HepG2 (cell line): Measurements from ENCODE around the gene IAH1. TPM values are rescaled to one million over a fixed set of nuclear protein-coding genes. Genes with fewer than 3 reads are reported as not detected.

Source experiments
- ARHGAP35 ChIP-seq: sonication (generic); formaldehyde crosslinking; IDR thresholded peaks from 2 replicates; pipeline ENCODE4 v1.9.0; 2022; ENCODE audit warnings: mild to moderate bottlenecking, inconsistent platforms, moderate library complexity, missing genetic modification reagents, borderline replicate concordance
- CBX5 ChIP-seq: sonication (generic); formaldehyde crosslinking; IDR thresholded peaks from 2 replicates; pipeline ENCODE4 v1.4.0; 2020; ENCODE audit warnings: missing genetic modification reagents, borderline replicate concordance
- FOXO1 ChIP-seq: sonication (generic); formaldehyde crosslinking; IDR thresholded peaks from 2 replicates; pipeline ENCODE4 v1.4.0; 2020; ENCODE audit warnings: missing genetic modification reagents
- ISL2 ChIP-seq: sonication (generic); formaldehyde crosslinking; IDR thresholded peaks from 2 replicates; pipeline ENCODE4 v1.5.0; 2020; ENCODE audit warnings: missing genetic modification reagents
- NCOA2 ChIP-seq: sonication (generic); formaldehyde crosslinking; IDR thresholded peaks from 2 replicates; pipeline ENCODE4 v1.8.0; 2022; ENCODE audit warnings: inconsistent platforms
- POLR2A ChIP-seq, 2 experiments: IDR thresholded peaks; 2 replicates each; pipeline ENCODE4 v1.6.1; 2011; ENCODE audit warnings: low read depth in 2 of 2, low read length in 2 of 2, mild to moderate bottlenecking in 1 of 2, moderate library complexity in 1 of 2; ENCODE audit not compliant: insufficient read depth in 1 of 2
- POLR2G ChIP-seq: fragments of 200-400 bp; formaldehyde crosslinking; IDR thresholded peaks from 2 replicates; pipeline ENCODE4 v1.6.1; 2018; ENCODE audit warnings: mild to moderate bottlenecking, low read depth, low read length, moderate library complexity
- REL ChIP-seq: sonication (generic); formaldehyde crosslinking; conservative IDR thresholded peaks from 2 replicates; pipeline ENCODE4 v1.8.0; 2022; ENCODE audit warnings: mild to moderate bottlenecking, missing genetic modification reagents, moderate library complexity
- RELA ChIP-seq: sonication (generic); formaldehyde crosslinking; IDR thresholded peaks from 2 replicates; pipeline ENCODE4 v1.4.0; 2020; ENCODE audit warnings: missing genetic modification reagents
- SP1 ChIP-seq, 2 experiments: fragments of 450-650 bp in 1 of 2; sonication (generic) in 1 of 2; formaldehyde crosslinking in 1 of 2; IDR thresholded peaks; 2 replicates each; pipeline versions ENCODE4 v1.4.0 to v1.6.1; 2016 to 2020; ENCODE audit warnings: missing genetic modification reagents in 1 of 2
- SP5 ChIP-seq: IDR thresholded peaks from 2 replicates; pipeline ENCODE4 v1.6.1; 2016; ENCODE audit warnings: low read depth, borderline replicate concordance
- XRCC5 ChIP-seq: fragments of 200-400 bp; formaldehyde crosslinking; optimal IDR thresholded peaks from 2 replicates; pipeline ENCODE3; 2017; ENCODE audit warnings: mild to moderate bottlenecking, low read length
- ZBTB21 ChIP-seq: sonication (generic); formaldehyde crosslinking; IDR thresholded peaks from 2 replicates; pipeline ENCODE4 v1.4.0; 2020; ENCODE audit warnings: missing genetic modification reagents
- ZNF34 ChIP-seq: sonication (generic); formaldehyde crosslinking; IDR thresholded peaks from 2 replicates; pipeline ENCODE4 v1.4.0; 2020; ENCODE audit warnings: mild to moderate bottlenecking, missing genetic modification reagents, borderline replicate concordance
- ZNF468 ChIP-seq: sonication (generic); formaldehyde crosslinking; IDR thresholded peaks from 2 replicates; pipeline ENCODE4 v1.8.0; 2022; ENCODE audit warnings: mild to moderate bottlenecking, moderate library complexity, missing genetic modification reagents
- ZNF678 ChIP-seq: sonication (generic); formaldehyde crosslinking; IDR thresholded peaks from 2 replicates; pipeline ENCODE4 v1.4.0; 2020; ENCODE audit warnings: mild to moderate bottlenecking, missing genetic modification reagents
- ZNF790 ChIP-seq: sonication (generic); formaldehyde crosslinking; IDR thresholded peaks from 2 replicates; pipeline ENCODE4 v1.8.0; 2022; ENCODE audit warnings: missing genetic modification reagents, mild to moderate bottlenecking, borderline replicate concordance
- polyA plus RNA-seq, 8 experiments: library from polyadenylated mRNA; depleted of rRNA in 3 of 8; stranded (reverse) in 7 of 8; unstranded in 1 of 8; fragments of >200 nt; fragmentation: Illumina TruSeq in 4 of 8; extraction: Trizol in 4 of 8; gene quantifications; 2 replicates each; pipeline versions ENCODE4 v1.2.1 to v1.2.3, GENCODE V29; 2011 to 2016; ENCODE audit warnings: low read depth in 4 of 8, missing spikeins in 1 of 8, mixed read lengths in 1 of 8; ENCODE audit not compliant: insufficient read depth in 1 of 8
- total RNA-seq, 5 experiments: library from RNA; depleted of rRNA; stranded (reverse); fragments of >200 nt; fragmentation: Illumina TruSeq; extraction: Trizol; gene quantifications; 2 replicates each; pipeline ENCODE4 v1.2.3, GENCODE V29; 2016; ENCODE audit warnings: low read depth in 1 of 5
- TF ChIP-seq, protein P1 (sequence below): sonication (generic); formaldehyde crosslinking; IDR thresholded peaks from 2 replicates; pipeline ENCODE4 v1.4.0; 2020; ENCODE audit warnings: missing genetic modification reagents, borderline replicate concordance
- TF ChIP-seq, protein P2 (sequence below): sonication (generic); formaldehyde crosslinking; conservative IDR thresholded peaks from 2 replicates; pipeline ENCODE4 v1.8.0; 2022; ENCODE audit warnings: mild to moderate bottlenecking, moderate library complexity, missing genetic modification reagents
- TF ChIP-seq, protein P3 (sequence below): sonication (generic); formaldehyde crosslinking; IDR thresholded peaks from 2 replicates; pipeline ENCODE4 v1.5.0; 2020; ENCODE audit warnings: mild to moderate bottlenecking, missing genetic modification reagents
- TF ChIP-seq, protein P4 (sequence below): sonication (generic); formaldehyde crosslinking; IDR thresholded peaks from 2 replicates; pipeline ENCODE4 v1.4.0; 2020; ENCODE audit warnings: missing genetic modification reagents
- TF ChIP-seq, protein P5 (sequence below): sonication (generic); formaldehyde crosslinking; IDR thresholded peaks from 2 replicates; pipeline ENCODE4 v1.4.0; 2020; ENCODE audit warnings: mild to moderate bottlenecking, low read depth, missing genetic modification reagents

The IAH1 gene
- total and polyA plus RNA-seq, 2 of the 13 experiments (the other 11 are each of a cell fraction or from before 2014, with no cell fraction given) = 43.6 to 44.4 TPM

DNA sequence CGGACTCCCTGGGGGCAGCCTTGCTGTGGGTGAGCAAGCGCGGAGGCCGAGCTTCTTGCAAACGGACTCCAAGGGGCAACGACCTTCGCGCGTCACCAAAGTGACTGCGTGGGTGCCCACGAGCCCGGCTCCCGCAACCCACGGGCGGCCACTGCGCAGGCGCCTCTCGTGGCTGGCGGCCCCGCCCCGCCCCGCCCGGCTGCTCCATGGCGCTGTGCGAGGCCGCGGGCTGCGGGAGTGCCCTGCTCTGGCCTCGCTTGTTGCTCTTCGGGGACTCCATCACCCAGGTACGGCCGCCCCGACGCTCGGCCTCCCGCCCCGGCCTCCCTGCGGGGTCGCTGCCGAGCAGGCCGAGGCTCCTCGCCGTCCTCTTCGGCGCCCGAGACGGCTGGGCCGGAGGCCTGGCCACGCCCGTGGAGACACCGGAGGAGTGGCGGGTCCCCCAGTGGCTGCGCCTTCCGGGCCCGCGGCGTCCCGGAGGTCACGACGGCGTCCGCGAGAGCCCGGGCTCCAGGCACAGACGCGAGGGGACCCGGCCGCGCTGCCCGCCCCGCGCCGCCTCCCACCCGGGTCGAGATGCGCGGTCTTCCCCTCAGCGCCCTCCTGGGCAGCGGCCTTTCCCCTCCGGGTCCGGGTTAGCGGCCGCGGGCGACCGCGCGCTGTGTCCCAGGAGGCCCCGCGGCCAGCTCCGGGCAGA lies at the start of gene IAH1 (continued):
- TF ChIP-seq, protein P1, sequence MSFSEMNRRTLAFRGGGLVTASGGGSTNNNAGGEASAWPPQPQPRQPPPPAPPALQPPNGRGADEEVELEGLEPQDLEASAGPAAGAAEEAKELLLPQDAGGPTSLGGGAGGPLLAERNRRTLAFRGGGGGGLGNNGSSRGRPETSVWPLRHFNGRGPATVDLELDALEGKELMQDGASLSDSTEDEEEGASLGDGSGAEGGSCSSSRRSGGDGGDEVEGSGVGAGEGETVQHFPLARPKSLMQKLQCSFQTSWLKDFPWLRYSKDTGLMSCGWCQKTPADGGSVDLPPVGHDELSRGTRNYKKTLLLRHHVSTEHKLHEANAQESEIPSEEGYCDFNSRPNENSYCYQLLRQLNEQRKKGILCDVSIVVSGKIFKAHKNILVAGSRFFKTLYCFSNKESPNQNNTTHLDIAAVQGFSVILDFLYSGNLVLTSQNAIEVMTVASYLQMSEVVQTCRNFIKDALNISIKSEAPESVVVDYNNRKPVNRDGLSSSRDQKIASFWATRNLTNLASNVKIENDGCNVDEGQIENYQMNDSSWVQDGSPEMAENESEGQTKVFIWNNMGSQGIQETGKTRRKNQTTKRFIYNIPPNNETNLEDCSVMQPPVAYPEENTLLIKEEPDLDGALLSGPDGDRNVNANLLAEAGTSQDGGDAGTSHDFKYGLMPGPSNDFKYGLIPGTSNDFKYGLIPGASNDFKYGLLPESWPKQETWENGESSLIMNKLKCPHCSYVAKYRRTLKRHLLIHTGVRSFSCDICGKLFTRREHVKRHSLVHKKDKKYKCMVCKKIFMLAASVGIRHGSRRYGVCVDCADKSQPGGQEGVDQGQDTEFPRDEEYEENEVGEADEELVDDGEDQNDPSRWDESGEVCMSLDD (CRISPR knock-in tag) = no peak
- TF ChIP-seq, protein P2, sequence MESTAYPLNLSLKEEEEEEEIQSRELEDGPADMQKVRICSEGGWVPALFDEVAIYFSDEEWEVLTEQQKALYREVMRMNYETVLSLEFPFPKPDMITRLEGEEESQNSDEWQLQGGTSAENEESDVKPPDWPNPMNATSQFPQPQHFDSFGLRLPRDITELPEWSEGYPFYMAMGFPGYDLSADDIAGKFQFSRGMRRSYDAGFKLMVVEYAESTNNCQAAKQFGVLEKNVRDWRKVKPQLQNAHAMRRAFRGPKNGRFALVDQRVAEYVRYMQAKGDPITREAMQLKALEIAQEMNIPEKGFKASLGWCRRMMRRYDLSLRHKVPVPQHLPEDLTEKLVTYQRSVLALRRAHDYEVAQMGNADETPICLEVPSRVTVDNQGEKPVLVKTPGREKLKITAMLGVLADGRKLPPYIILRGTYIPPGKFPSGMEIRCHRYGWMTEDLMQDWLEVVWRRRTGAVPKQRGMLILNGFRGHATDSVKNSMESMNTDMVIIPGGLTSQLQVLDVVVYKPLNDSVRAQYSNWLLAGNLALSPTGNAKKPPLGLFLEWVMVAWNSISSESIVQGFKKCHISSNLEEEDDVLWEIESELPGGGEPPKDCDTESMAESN (CRISPR knock-in tag) = peak; percentile 30; the same call in 1 of the 2 replicates
- TF ChIP-seq ARHGAP35 (CRISPR knock-in tag) (no peak), POLR2A (IDR thresholded peaks at IDR 0.05; ENCODE audit: insufficient read depth in 1 of 2, low read depth in 2 of 2, low read length in 2 of 2) (peak in 1 of 2 experiments; percentile 51; a peak in 2 of 4 replicates), ISL2 (CRISPR knock-in tag) (no peak), ZNF468 (CRISPR knock-in tag) (no peak), ZNF678 (CRISPR knock-in tag) (peak; percentile 19; the same call in 1 of the 2 replicates), NCOA2 (CRISPR knock-in tag) (no peak), XRCC5 (peak; percentile 18), POLR2G (peak; percentile 45; the same call in 1 of the 2 replicates), RELA (CRISPR knock-in tag) (no peak), CBX5 (no peak), FOXO1 (CRISPR knock-in tag) (no peak), ZBTB21 (no peak), REL (CRISPR knock-in tag) (no peak), ZNF790 (CRISPR knock-in tag) (no peak), ZNF34 (CRISPR knock-in tag) (no peak), SP1 (IDR thresholded peaks at IDR 0.05) (no peak), SP1 (CRISPR knock-in tag; IDR thresholded peaks at IDR 0.05) (peak; percentile 25; the same call in 1 of the 2 replicates), SP5 (CRISPR knock-in tag) (no peak)
- TF ChIP-seq, protein P3, sequence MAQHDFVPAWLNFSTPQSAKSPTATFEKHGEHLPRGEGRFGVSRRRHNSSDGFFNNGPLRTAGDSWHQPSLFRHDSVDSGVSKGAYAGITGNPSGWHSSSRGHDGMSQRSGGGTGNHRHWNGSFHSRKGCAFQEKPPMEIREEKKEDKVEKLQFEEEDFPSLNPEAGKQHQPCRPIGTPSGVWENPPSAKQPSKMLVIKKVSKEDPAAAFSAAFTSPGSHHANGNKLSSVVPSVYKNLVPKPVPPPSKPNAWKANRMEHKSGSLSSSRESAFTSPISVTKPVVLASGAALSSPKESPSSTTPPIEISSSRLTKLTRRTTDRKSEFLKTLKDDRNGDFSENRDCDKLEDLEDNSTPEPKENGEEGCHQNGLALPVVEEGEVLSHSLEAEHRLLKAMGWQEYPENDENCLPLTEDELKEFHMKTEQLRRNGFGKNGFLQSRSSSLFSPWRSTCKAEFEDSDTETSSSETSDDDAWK (CRISPR knock-in tag) = no peak
- TF ChIP-seq, protein P4, sequence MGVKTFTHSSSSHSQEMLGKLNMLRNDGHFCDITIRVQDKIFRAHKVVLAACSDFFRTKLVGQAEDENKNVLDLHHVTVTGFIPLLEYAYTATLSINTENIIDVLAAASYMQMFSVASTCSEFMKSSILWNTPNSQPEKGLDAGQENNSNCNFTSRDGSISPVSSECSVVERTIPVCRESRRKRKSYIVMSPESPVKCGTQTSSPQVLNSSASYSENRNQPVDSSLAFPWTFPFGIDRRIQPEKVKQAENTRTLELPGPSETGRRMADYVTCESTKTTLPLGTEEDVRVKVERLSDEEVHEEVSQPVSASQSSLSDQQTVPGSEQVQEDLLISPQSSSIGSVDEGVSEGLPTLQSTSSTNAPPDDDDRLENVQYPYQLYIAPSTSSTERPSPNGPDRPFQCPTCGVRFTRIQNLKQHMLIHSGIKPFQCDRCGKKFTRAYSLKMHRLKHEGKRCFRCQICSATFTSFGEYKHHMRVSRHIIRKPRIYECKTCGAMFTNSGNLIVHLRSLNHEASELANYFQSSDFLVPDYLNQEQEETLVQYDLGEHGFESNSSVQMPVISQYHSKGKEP (CRISPR knock-in tag) = no peak
- TF ChIP-seq, protein P5, sequence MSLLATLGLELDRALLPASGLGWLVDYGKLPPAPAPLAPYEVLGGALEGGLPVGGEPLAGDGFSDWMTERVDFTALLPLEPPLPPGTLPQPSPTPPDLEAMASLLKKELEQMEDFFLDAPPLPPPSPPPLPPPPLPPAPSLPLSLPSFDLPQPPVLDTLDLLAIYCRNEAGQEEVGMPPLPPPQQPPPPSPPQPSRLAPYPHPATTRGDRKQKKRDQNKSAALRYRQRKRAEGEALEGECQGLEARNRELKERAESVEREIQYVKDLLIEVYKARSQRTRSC (CRISPR knock-in tag) = 0 out of 2 replicates have a peak, but pooled peaks have one; percentile 69
